Sigmoid colon (tissue), 7 donors: ENCODE results near the gene MEMO1. TPM values are rescaled to one million over a fixed set of nuclear protein-coding genes. Genes with fewer than 3 reads are reported as not detected.

ENCODE experiments used
- DNase-seq: peaks from one replicate; pipeline ENCODE4 v3.0.0-alpha.2; 2019
- H3K27ac ChIP-seq, 4 donors: fragments of 200-600 bp; sonication (generic); one replicate each; pipeline ENCODE4 v1.5.1; 2016 to 2019; ENCODE audit warnings: mild to moderate bottlenecking in 1 of 4
- H3K27me3 ChIP-seq, 3 donors: fragments of 200-600 bp; sonication (generic); one replicate each; pipeline ENCODE4 v1.5.1; 2019; ENCODE audit warnings: mild to moderate bottlenecking in 1 of 3
- H3K36me3 ChIP-seq, 4 donors: fragments of 200-600 bp; sonication (generic); one replicate each; pipeline ENCODE4 v1.5.1; 2016 to 2019
- H3K4me1 ChIP-seq, 4 donors: fragments of 200-600 bp; sonication (generic); one replicate each; pipeline ENCODE4 v1.5.1; 2017 to 2019
- H3K4me3 ChIP-seq, 4 donors: fragments of 200-600 bp; sonication (generic); one replicate each; pipeline ENCODE4 v1.5.1; 2017 to 2019; ENCODE audit warnings: mild to moderate bottlenecking in 2 of 4, moderate library complexity in 1 of 4
- H3K9me3 ChIP-seq, 4 donors: fragments of 200-600 bp in 3 of 4; sonication (generic) in 3 of 4; one replicate each; pipeline versions ENCODE4 v1.5.1 to v1.6.1; 2013 to 2019
- EP300 ChIP-seq, 4 donors: sonication (generic); formaldehyde crosslinking; IDR thresholded peaks; one replicate each; pipeline ENCODE4 v1.6.1; 2017; ENCODE audit warnings: antibody characterized with exemption in 4 of 4
- POLR2A ChIP-seq, 2 donors: fragments of 450-650 bp; IDR thresholded peaks; one replicate each; pipeline ENCODE4 v1.6.1; 2016; ENCODE audit warnings: antibody characterized with exemption in 2 of 2, mild to moderate bottlenecking in 2 of 2, moderate library complexity in 2 of 2
- POLR2AphosphoS5 ChIP-seq, 4 donors: sonication (generic); formaldehyde crosslinking; IDR thresholded peaks; one replicate each; pipeline ENCODE4 v1.6.1; 2017; ENCODE audit warnings: antibody characterized with exemption in 4 of 4
- WGBS, 2 donors: extraction: QIAGEN DNeasy Blood & Tissue Kit; methylation state at CpG; one replicate each; pipeline ENCODE4 v1.1.7; 2013; 5-methylcytosine and 5-hydroxymethylcytosine counted together
- intact Hi-C: fragments of 100-400 bp; cut with DNase I; formaldehyde crosslinking; loops from one replicate; pipeline ENCODE4 v1.15.1; 2023
- polyA plus RNA-seq, 3 donors: library from polyadenylated mRNA; stranded (reverse); fragments of 200-250 nt; gene quantifications; one replicate each; pipeline ENCODE4 v1.2.3, GENCODE V29; 2013
- total RNA-seq, 4 donors: library from RNA; depleted of rRNA; stranded (reverse); fragments of >200 nt; gene quantifications; one replicate each; pipeline ENCODE4 v1.1.0, GENCODE V29; 2016
- TF ChIP-seq, protein P1 (sequence below), 4 experiments: fragments of 450-650 bp in 3 of 4; fragments of 200-600 bp in 1 of 4; IDR thresholded peaks; one replicate each; pipeline ENCODE4 v1.5.1; 2016 to 2019; ENCODE audit warnings: antibody characterized with exemption in 4 of 4, mild to moderate bottlenecking in 3 of 4, moderate library complexity in 2 of 4
- donor health status: healthy with polysubstance abuse.
- donor health status: Bipolar disorder and iron deficiency.
- donor health status: healthy.

MEMO1 gene
- total and polyA plus RNA-seq, 7 donors: 18.3 to 39.6 (median 29.6) TPM

DNA sequence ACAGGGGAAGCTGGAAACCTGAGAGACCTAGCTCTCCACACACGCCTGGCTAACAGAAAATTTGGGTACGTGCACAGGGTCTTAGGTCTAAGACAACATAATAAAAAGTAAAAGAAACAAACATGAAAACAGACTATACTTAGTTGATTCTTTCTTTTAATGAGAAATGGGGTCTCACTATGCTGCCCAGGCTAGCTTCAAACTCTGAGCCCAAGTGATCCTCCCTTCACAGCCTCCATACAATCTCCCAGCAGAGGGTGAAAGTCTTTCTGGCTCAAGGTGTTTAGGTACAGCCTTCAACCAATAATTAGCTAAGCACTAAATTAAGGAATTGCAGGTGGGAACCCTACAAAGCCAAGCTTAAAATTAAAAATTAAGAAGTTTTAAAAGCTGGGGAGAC, 116.2 kb downstream of the MEMO1 start:
- Histone ChIP-seq H3K27ac (no peak overlapping the region), H3K4me1 (no peaks in the 10 kb centered on the region), H3K4me3 (no peak overlapping the region), H3K9me3 (peaks cover 0 to 2% (median 0%) of the 10 kb centered on the region in 4 donors), H3K36me3 (peaks cover 0 to 15% (median 0%) of the 10 kb centered on the region in 4 donors), H3K27me3 (no peaks in the 10 kb centered on the region)
- DNase-seq: no peak
- 97 to 99% methylated on average over 2 of the region's 2 CpGs for WGBS, 2 donors
- intact Hi-C loops: no loop called here
- TF ChIP-seq, protein P1, sequence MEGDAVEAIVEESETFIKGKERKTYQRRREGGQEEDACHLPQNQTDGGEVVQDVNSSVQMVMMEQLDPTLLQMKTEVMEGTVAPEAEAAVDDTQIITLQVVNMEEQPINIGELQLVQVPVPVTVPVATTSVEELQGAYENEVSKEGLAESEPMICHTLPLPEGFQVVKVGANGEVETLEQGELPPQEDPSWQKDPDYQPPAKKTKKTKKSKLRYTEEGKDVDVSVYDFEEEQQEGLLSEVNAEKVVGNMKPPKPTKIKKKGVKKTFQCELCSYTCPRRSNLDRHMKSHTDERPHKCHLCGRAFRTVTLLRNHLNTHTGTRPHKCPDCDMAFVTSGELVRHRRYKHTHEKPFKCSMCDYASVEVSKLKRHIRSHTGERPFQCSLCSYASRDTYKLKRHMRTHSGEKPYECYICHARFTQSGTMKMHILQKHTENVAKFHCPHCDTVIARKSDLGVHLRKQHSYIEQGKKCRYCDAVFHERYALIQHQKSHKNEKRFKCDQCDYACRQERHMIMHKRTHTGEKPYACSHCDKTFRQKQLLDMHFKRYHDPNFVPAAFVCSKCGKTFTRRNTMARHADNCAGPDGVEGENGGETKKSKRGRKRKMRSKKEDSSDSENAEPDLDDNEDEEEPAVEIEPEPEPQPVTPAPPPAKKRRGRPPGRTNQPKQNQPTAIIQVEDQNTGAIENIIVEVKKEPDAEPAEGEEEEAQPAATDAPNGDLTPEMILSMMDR (IDR thresholded peaks at IDR 0.05): no peak
- TF ChIP-seq POLR2A (IDR thresholded peaks at IDR 0.05): no peak
- no peak for TF ChIP-seq EP300 (IDR thresholded peaks at IDR 0.05)
- no peak for TF ChIP-seq POLR2AphosphoS5 (IDR thresholded peaks at IDR 0.05)

DNA sequence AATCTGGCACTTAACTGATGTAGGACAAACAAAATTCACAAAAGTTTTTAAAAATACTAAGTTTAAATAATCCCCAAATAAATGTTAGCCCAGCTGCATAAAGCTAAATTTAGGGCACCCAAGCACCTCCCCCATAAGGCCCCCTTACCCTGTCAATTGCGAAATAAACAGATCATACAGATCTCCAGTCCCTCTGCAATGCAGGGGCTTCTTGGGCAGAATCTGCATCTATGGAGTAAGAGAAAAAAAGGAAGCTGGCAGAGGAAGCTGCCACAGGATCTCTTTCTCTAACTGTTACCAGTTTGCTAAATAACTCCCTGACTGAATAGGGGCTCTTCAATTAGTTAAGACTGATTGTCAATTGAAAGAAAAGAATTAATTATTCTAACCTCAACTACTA, 117.7 kb downstream of the MEMO1 start:
- no peaks in the 10 kb centered on the region for H3K27me3 ChIP-seq
- TF ChIP-seq EP300 (IDR thresholded peaks at IDR 0.05): no peak
- no peak for TF ChIP-seq POLR2AphosphoS5 (IDR thresholded peaks at IDR 0.05)
- TF ChIP-seq, protein P1 (IDR thresholded peaks at IDR 0.05): no peak
- no peak for TF ChIP-seq POLR2A (IDR thresholded peaks at IDR 0.05)
- no peak overlapping the region for H3K27ac ChIP-seq
- WGBS, 2 donors: 74 to 93% methylated on average over 1 of the region's 1 CpG
- intact Hi-C loops: no loop called here
- no peak for DNase-seq
- H3K4me3 ChIP-seq: no peak overlapping the region
- H3K36me3 ChIP-seq: peaks cover 0 to 11% (median 0%) of the 10 kb centered on the region in 4 donors
- no peaks in the 10 kb centered on the region for H3K4me1 ChIP-seq
- peaks cover 0 to 2% (median 0%) of the 10 kb centered on the region in 4 donors for H3K9me3 ChIP-seq

DNA sequence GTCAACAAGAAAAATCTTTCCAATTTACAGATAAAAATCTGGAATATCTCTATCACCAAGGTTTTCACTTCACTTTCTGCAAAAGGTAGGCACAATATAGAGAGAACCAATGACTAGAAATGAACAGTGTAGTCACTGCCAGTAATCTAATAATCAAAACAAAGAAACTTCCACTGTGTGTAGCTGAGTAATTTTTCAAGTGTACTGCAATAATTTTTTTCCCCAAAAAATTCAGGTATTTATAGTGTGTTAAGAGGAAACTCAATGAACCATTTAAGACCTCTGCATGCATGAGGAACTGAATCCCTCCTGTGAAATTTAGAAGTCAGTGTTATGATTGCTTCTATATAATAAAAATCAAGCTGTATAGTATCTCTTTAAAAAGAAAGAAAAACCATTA, 121.8 kb downstream of the MEMO1 start:
- intact Hi-C loops: no loop called here
- Histone ChIP-seq H3K9me3 (no peaks in the 10 kb centered on the region), H3K27me3 (no peaks in the 10 kb centered on the region), H3K4me1 (no peaks in the 10 kb centered on the region), H3K27ac (no peak overlapping the region), H3K4me3 (no peak overlapping the region), H3K36me3 (peaks cover 0 to 11% (median 0%) of the 10 kb centered on the region in 4 donors)
- TF ChIP-seq, protein P1 (IDR thresholded peaks at IDR 0.05): no peak
- TF ChIP-seq POLR2A (IDR thresholded peaks at IDR 0.05) (no peak), EP300 (IDR thresholded peaks at IDR 0.05) (no peak), POLR2AphosphoS5 (IDR thresholded peaks at IDR 0.05) (no peak)
- DNase-seq: no peak

DNA sequence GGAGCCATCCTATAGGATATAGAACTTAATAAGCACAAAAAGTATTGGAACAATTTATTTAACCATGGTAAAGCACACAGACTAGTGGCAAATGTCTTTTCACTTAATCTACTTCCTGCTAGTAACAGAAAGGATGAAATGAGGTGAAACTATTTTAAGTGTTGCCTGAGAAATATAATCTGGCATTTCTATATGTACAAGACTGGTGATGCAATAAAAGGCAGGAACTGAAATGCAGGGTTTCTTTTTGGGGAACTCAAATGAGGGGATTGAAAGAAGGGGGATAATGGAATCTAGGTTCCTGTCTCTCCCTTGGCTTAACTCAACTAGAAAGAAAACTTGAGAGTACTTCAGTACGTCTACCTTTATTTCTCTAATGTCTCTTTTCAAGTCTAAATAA, 122.3 kb downstream of the MEMO1 start:
- no peaks in the 10 kb centered on the region for H3K4me1 ChIP-seq

More for the DNA sequence above, 122.3 kb downstream of the MEMO1 start:
- 88 to 92% methylated on average over 1 of the region's 1 CpG for WGBS, 2 donors
- no peaks in the 10 kb centered on the region for H3K27me3 ChIP-seq
- peaks cover 0 to 11% (median 0%) of the 10 kb centered on the region in 4 donors for H3K36me3 ChIP-seq
- H3K9me3 ChIP-seq: no peaks in the 10 kb centered on the region
- no peak overlapping the region for H3K27ac ChIP-seq
- DNase-seq: no peak
- no peak overlapping the region for H3K4me3 ChIP-seq
- intact Hi-C loops: no loop called here
- TF ChIP-seq EP300 (IDR thresholded peaks at IDR 0.05) (no peak), POLR2AphosphoS5 (IDR thresholded peaks at IDR 0.05) (no peak), POLR2A (IDR thresholded peaks at IDR 0.05) (no peak)
- TF ChIP-seq, protein P1 (IDR thresholded peaks at IDR 0.05): no peak
